ENCODE results near the gene RASSF5. TPM values are rescaled to one million over a fixed set of nuclear protein-coding genes. Genes with fewer than 3 reads are reported as not detected.

The RASSF5 gene
- total and polyA plus RNA-seq, 12 donors, result 0.90 to 26.0 (median 6.4) TPM

GRCh38 chr1:206582971-206583706, 75.8 kb downstream of the RASSF5 start:
- WGBS, 2 donors, result 80 to 86% methylated on average over 18 of the region's 18 CpGs
- peak overlapping the region in 1 of 10 donors; percentile 95 for H3K27ac ChIP-seq
- DNase-seq (no peak), ATAC-seq (no peak)
- no peaks in the 10 kb centered on the region for H3K9me3 ChIP-seq
- no peak for TF ChIP-seq CTCF (IDR thresholded peaks at IDR 0.05)
- H3K4me3 ChIP-seq, result no peak overlapping the region
- intact Hi-C loops (cut with DNase I), result loop anchor here (1.0 to 5.0 kb wide), 8 partner anchors 36 to 93 kb away; no protein-coding TSS in a partner anchor
- peaks cover 0 to 58% (median 24%) of the 10 kb centered on the region in 9 donors for H3K36me3 ChIP-seq
- H3K4me1 ChIP-seq, result peaks cover 0 to 66% (median 14%) of the 10 kb centered on the region in 9 donors
- no peaks in the 10 kb centered on the region for H3K27me3 ChIP-seq

GRCh38 chr1:206583707-206584648, 76.6 kb downstream of the RASSF5 start:
- no peaks in the 10 kb centered on the region for H3K9me3 ChIP-seq
- peak; percentile 81 to 97 (median 93) for TF ChIP-seq CTCF (IDR thresholded peaks at IDR 0.05)
- no peaks in the 10 kb centered on the region for H3K27me3 ChIP-seq
- WGBS, 2 donors, result 85 to 86% methylated on average over 16 of the region's 16 CpGs
- ATAC-seq, result peak; percentile 40 to 74 (median 56)
- H3K36me3 ChIP-seq, result peaks cover 0 to 67% (median 26%) of the 10 kb centered on the region in 9 donors
- peak; percentile 70 to 82 for DNase-seq
- peaks cover 0 to 66% (median 15%) of the 10 kb centered on the region in 9 donors for H3K4me1 ChIP-seq
- intact Hi-C loops (cut with DNase I), result loop anchor here (1.0 to 5.0 kb wide), 8 partner anchors 37 to 94 kb away; no protein-coding TSS in a partner anchor
- peak overlapping the region in 1 of 10 donors; percentile 95 for H3K27ac ChIP-seq
- H3K4me3 ChIP-seq, result no peak overlapping the region

GRCh38 chr1:206584683-206585082, 77.4 kb downstream of the RASSF5 start:
- no peak for ATAC-seq
- Histone ChIP-seq H3K36me3 (peaks cover 0 to 72% (median 28%) of the 10 kb centered on the region in 9 donors), H3K27ac (no peak overlapping the region), H3K27me3 (no peaks in the 10 kb centered on the region), H3K9me3 (no peaks in the 10 kb centered on the region), H3K4me1 (peaks cover 0 to 64% (median 17%) of the 10 kb centered on the region in 9 donors), H3K4me3 (no peak overlapping the region)
- DNase-seq, result no peak
- WGBS, 2 donors, result 68 to 71% methylated on average over 4 of the region's 4 CpGs
- intact Hi-C loops (cut with DNase I), result loop anchor here in 5 of 10 donors (2.0 to 5.0 kb wide), 4 partner anchors 37 to 94 kb away; no protein-coding TSS in a partner anchor
- TF ChIP-seq CTCF (IDR thresholded peaks at IDR 0.05), result no peak

Data from heart right ventricle (tissue), 16 donors.